PFSK-1 (cell line): ENCODE data around the gene KIAA1210.

Source experiments
- FOXP2 ChIP-seq: optimal IDR thresholded peaks from 2 replicates; pipeline ENCODE3; 2011; ENCODE audit warnings: borderline replicate concordance, control low read depth, inconsistent platforms; ENCODE audit not compliant: insufficient read depth; ENCODE audit errors: extremely low read length, extremely low read depth
- POLR2AphosphoS5 ChIP-seq: IDR thresholded peaks from 2 replicates; pipeline ENCODE4 v1.6.1; 2012; ENCODE audit warnings: low read depth, mild to moderate bottlenecking, control low read depth, low read length, moderate library complexity
- REST ChIP-seq, 2 experiments: IDR thresholded peaks; 2 replicates each; pipeline versions ENCODE4 v1.6.1 to v1.8.0; 2011 to 2012; ENCODE audit warnings: low read depth in 2 of 2, low read length in 2 of 2, control low read depth in 1 of 2, inconsistent platforms in 1 of 2, mild to moderate bottlenecking in 1 of 2, moderate library complexity in 1 of 2; ENCODE audit not compliant: insufficient read depth in 1 of 2
- SIN3A ChIP-seq: IDR thresholded peaks from 2 replicates; pipeline ENCODE4 v1.6.1; 2012; ENCODE audit warnings: mild to moderate bottlenecking, low read length, moderate library complexity, borderline replicate concordance; ENCODE audit not compliant: insufficient read depth
- TAF1 ChIP-seq: IDR thresholded peaks from 2 replicates; pipeline ENCODE4 v1.6.1; 2012; ENCODE audit warnings: low read length, control low read depth, borderline replicate concordance; ENCODE audit not compliant: insufficient read depth

Gene KIAA1210

DNA sequence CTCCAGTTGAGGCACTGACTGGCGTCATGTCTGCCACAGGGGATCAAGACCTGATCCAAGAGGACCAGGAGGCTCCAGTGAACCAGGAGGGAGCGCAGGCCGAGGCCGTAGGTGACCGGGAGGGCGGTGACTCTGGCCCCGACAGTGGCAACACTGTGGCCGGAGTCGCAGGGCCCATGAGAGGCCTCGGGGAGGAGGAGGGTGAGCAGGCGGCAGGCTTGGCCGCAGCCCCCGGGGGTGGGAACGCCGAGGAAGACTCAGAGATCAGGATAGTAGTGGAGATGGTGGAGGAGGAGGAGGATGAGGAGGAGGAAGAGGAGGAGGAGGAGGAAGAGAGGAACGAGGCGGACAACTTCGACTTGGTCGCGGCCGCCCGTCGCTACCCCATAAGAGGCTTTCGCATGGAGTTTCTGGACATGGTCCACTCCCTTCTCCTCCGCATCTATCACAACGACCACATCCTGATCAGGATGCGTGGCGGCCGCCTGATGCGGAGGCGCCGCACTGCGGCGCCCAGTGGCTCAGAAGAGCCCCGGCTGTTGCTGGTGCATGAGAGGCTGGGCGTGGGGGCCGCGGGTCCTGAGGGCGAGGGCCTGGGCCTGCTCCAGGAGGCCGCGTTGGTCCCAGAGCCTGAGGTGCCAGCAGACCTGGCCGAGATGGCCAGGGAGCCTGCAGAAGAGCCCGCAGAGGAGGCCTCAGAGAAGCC lies 54.3 kb downstream of the KIAA1210 start:
- TF ChIP-seq SIN3A = no peak
- TF ChIP-seq TAF1 = no peak
- TF ChIP-seq FOXP2 = no peak
- no peak for TF ChIP-seq POLR2AphosphoS5
- TF ChIP-seq REST (IDR thresholded peaks at IDR 0.05; ENCODE audit: insufficient read depth in 1 of 2, low read depth in 2 of 2, low read length in 2 of 2) = no peak

- TF ChIP-seq REST (IDR thresholded peaks at IDR 0.05; ENCODE audit: insufficient read depth in 1 of 2, low read depth in 2 of 2, low read length in 2 of 2) = no peak
- TF ChIP-seq SIN3A = no peak
- TF ChIP-seq POLR2AphosphoS5 = no peak
- TF ChIP-seq TAF1 = no peak
- TF ChIP-seq FOXP2 = no peak
Observed at GRCh38 chrX:119072744-119073143, 54.9 kb downstream of the KIAA1210 start, which contains the start of gene CT47C1. Gene CT47C1, plus strand, starts transcription at chrX:119072993. Its CDS starts 233 bp downstream, at chrX:119073226.

DNA sequence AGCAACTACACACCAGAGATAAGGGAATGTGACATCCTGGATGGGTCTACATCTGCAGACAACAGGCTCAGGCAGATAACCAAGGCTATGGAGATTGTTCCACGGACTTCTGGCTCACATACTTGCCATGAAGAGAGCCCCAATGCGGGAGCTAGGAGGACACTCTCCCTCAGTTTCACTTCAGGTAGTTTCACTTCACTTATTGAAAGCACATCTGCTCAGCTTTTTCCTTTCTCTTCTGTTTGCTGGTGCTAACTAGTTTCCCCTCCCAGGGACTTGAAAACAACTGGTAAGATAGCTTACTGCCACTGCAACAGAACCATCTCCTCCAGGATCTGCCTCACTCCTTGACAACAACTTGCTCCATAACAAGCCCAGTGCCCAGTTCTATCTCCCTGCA lies 56.2 kb downstream of the KIAA1210 start:
- TF ChIP-seq TAF1 (no peak), REST (IDR thresholded peaks at IDR 0.05; ENCODE audit: insufficient read depth in 1 of 2, low read depth in 2 of 2, low read length in 2 of 2) (no peak), SIN3A (no peak), FOXP2 (no peak), POLR2AphosphoS5 (no peak)

- TF ChIP-seq SIN3A (no peak), FOXP2 (no peak), TAF1 (no peak)
Observed at GRCh38 chrX:119069762-119070161, 57.9 kb downstream of the KIAA1210 start.

GRCh38 chrX:119069128-119069527 lies 58.5 kb downstream of the KIAA1210 start:
- TF ChIP-seq REST (IDR thresholded peaks at IDR 0.05; ENCODE audit: insufficient read depth in 1 of 2, low read depth in 2 of 2, low read length in 2 of 2) (no peak), SIN3A (no peak), POLR2AphosphoS5 (no peak), TAF1 (no peak), FOXP2 (no peak)
